Stimulated activated CD8-positive, alpha-beta memory T cell treated with anti-CD3 and anti-CD28 coated beads, Interleukin-7, amount 100 ng/mL, for 4 hours (primary cell): ENCODE results near the gene MATCAP1.
A peak's percentile ranks its signal among the peaks of the same experiment; 100 is the strongest.

Source experiments
- DNase-seq, 2 donors: peaks; one replicate each; pipeline ENCODE4 v3.0.0-alpha.2; 2020; ENCODE audit warnings: low read depth in 2 of 2

MATCAP1 gene

DNA sequence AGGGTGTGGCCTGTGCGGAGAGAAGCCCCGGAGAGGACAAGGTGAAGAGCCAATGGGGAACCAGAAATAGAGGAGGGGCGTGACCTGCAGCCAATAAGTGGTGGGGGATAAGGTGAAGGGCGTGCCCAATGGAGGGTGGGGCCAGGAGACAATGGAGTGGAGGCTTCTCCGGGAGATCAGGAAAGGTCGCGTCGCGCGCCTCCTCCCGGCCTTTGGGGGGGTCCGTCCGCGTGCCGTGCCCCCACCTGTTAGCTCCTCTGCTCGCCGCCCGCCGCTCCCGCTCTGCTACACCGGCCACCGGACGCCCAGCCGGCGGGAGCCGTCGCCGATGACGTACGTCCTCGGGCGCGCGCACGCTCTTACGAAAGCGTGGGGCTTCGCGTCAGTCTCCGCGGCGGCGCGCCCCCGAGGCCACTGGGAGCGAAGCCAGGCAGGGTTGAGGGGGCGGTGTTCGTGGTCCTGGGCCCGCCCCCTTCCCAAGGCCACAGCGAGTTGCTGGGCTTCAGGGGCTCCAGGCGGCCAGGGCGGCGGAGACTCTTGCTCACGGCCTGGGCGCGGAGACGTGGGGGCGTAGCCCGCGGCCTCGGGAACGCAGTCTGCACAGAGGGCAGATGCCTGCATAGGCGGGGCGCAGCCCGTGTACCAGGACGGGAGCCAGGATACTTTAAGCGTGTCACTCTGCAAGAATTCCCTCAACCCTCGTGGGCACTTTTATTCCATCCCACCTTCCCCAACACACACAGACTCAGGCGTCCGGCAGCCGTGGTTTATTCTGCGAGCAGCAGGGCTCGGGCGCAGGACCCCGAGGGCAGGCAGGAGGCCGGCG, at the start of gene MATCAP1:
Gene MATCAP1 (minus strand): TSS at position 337 of the 826 bp plus-strand sequence. CDS start 3,353 bp downstream, outside the sequence.
- peak; percentile 88 to 92 for DNase-seq

DNA sequence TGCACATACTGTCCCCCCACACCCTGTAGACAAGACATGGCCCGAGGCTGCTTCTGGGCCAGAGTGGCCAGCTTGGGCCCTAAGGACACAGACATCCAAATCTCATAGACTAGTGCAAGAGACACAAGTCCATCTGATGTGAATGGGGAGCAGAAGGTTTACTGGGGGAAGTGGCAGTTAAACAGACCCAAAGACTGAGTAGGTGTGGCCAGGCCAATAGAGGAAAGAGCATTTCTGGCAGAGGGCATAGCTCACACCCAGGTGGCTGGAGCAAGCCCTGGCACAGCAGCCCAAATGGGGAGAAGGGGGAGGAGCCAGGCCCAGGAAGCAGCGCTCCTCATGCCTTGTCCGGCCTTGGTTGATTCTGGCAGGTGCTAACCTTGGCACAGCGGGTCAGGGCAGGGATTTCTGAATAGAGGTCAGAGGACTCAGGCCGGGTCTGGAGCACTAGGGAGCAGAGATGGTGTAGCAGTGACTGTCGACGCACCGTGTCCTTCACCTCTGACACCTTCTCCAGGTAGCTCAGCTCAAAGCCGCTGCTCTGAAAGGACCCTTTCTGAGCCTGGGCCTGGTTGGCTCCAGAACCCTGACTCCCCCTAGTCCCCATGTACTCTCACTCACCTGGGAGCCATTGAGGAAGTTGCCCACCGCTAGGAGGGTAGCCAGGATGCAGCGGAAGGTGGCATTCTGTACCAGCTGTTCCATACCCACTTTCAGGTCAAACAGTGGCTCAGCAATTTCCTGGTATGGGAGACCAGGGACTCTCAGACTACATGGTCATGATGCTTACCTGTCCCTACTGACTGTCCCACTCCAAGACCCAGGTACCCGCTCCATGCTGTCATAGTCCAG, 47.3 kb upstream of the MATCAP1 start:
- DNase-seq: no peak

DNA sequence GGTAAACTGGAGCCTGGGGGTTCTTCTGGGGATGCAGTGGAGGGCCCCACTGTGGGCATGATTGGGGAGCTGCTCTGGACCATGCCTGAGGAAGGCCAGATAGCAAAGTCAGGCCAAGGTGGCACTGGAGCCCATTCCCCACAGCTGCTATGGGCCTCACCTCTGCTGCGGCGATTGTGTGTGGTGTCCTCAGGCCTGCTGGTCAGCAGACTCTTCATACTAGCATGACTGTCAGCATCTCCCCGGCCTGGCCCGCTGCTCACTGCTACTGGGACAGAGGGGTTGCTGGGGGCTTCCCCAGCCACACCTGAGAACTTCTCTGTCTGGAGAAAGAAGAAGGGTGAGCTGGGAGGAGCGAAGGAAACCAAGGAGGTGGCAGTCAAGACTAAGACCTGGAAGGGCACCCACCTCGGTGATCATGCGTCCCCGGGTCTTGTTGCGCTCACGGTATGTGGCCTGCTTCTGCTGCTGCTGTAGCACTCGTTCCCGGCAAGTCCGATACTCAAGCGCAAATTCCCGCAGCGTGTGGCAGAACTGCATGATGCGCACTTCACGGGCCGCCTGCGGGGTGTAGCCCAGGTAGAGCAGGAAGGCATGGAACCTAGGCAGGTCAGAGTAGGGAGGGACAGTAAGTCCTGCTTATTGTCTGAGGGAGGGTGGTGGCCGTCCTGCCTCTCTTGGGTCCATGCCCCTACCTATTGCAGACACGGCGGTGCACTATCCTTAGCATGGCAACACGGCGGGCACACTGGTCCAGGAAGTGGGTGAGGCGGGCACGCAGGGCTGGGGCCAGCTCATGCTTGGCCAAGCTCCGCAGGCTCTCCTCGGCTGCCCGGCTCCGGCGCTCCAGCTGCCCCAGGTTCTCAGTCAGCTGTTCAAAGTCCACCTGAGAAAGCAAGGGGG, 46.4 kb upstream of the MATCAP1 start:
- no peak for DNase-seq

DNA sequence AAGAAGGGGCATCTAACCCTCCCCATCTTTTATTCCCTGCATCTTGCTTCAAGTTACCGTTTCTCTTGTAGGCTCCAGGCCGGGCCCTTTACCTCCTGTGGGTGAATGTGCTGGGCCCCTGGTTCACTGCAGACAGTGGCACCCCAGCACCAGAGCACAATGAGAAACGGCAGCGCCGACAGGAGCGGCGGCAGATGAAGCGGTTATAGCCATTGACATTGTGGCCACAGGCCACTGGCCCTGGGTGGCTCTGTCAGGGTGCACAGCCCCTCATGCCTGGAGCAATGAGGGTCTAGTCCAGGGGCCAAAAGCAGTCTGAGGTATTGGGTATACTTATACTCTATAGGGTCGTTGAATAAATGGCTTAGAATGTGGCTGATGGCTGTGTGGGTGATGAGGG, 45.1 kb upstream of the MATCAP1 start:
- DNase-seq: no peak

DNA sequence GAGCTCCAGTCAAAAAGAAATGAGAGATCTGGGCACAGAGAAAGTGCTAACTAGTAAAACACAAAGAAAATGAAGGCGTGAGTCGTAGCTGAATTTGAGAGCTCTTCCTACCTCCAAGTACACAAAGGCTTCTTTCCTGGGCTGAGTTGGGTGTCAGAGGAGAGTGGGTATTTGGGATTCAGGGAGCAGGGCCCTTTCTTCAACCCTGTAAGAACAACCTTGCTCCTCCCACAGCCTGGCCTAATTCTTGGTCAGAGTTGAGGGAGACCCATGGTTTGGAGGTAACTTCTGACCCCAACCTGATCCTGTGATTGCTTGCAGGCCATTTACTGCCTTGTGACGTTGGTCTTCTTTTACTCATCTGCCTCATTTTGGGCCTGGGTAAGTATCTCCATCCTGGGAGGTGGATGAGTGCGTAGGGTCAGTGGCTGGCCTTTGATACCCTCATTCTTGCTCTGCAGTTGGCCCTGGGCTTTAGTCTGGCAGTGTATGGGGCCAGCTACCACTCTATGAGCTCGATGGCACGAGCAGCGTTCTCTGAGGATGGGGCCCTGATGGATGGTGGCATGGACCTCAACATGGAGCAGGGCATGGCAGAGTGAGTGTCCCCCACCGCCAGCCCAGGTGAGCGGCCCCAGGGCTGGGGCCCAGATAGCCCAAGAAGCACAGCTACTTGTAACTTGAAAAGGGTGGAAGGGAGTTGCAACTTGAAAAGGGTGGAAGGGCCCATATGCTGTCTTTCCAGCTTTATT, 44.4 kb upstream of the MATCAP1 start:
- no peak for DNase-seq

DNA sequence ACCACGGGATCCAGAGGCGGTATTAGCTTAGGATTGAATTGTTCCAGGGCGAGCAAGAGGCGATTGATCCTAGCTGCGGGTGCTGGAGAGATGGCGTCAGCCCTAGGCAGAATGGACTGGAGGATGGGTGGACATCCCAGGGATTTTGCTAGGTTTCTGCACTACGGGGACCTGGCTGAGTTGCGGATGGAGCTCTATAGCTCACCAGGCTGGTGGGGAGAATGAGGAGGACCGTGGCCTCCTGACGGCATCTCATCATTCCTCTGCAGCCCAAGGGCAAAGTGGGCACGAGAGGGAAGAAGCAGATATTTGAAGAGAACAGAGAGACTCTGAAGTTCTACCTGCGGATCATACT, 43.8 kb upstream of the MATCAP1 start:
- no peak for DNase-seq

DNA sequence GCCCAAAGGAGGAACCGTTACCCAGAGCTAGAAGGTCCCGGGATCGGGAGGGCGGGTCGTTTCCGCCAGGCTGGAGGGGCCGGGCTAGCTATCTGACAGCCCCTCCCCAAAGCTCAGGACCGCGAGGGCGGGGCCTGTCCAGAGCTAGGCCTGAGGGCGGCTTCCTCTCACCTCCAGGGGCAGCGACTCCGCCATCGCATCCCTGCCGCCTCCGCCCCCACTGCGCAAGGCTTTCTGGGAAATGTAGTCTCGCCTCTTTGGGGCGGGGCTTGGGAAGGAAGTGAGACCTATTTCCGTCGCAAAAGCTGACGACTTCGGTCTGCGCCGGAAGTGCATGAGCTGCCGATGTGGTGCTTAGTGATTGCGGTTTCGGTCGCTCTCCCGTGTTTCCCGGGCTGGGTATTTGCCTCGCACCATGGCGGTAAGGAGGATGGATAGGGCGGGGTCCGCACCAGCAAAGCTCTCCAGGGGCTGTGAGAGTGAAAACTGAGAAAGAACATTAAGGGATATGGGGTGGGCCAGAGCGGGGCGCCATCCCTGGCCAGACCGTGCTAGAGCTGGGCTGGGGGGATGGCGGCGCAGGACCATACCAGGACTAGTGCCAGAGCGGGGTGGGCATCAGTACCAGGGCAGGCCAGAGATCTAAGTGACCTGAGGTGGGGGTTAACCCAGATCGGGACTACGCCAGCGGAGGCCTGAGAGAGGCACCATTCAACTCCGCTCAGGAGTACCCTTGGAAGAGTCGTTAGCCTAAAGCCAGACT, 43.2 kb upstream of the MATCAP1 start, which contains the start of gene TMEM208:
Gene TMEM208 (plus strand): TSS at position 327 of the 763 bp plus-strand sequence. CDS start 89 bp downstream, at position 416.
- DNase-seq: peak; percentile 96

DNA sequence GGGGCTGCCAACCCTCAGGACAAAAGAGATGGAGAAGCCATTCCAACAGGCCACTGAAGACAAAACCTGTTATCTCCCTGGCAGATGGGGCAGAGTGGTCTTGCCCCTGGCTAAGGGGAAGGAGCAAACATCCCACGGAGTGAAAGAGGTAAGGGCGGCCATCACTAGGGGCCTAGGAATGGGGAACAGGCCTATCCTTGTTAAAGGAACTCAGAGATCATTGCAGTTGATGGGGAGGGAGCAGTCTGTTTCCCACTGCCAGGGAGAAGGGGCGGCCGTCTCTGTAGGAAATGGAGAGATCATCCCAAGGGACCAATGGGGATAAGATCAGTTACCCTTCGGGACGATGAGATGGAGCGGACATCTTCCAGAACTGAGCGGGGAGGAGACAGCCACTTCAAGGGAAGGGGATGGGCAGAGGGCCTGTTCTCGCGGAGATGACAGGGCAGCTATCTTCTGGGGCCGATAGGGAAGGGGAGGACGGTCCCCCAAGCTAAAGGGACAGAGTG, 42.6 kb upstream of the MATCAP1 start:
- no peak for DNase-seq

DNA sequence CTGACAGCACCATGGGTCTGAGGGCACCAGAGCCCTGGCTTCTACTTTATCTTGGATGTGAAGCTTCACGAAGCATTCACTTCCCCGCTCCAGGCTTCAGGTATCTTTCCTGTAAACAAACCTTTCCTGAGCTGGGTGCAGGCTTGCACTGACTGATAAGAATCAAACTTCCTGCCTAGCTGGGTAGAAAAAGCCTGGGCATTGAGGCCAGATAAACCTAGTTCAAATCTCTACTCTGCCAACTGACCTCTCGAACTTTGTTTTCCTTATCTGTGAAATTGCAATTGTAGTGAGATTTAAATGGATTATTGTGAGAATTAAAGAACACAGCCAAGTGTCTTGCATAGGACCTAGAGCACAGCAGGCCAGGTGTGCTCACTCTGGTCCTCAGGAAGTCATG, 40.2 kb upstream of the MATCAP1 start:
- DNase-seq: no peak

DNA sequence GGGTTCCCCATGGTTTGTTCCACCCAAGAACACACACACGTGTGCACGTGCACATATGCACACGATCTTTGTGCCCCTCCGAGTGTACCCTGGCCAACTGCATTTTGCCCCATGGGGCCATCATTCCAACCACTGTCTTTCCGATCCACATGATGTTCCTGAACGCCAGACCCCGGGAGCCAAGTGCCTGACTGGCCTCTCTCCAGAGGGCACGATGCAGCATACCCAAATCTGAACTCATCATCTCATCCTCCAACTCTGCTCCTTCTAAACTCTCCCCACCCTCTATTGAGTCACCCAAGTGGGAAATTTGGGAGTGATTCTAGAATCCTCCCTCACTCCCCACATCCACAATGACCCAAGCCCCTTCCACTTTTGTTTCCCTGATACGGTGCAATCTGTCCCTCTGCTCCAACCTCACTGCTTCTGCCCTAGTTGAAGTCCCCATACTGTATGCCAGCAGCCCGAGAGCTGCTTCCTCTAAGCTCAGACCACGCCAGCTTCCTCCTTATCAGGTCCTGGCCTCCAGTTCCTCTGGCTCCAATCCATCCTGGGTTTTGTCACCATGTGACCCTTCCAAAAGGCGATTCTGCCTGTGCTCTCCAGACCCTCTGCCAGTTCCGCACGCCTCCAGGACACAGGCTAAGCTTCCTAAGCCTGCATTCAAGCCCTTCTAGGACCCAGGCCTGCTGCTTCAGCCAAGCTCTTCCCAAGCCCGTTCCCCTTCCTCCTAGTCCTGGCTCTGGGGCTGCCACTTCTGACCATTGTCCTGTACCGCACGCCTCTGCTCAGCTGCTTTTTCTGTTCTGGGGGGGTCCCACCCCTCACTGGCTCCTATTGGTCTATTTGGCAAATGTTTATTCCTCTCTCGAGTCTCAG, 33.1 kb upstream of the MATCAP1 start:
- DNase-seq: no peak

DNA sequence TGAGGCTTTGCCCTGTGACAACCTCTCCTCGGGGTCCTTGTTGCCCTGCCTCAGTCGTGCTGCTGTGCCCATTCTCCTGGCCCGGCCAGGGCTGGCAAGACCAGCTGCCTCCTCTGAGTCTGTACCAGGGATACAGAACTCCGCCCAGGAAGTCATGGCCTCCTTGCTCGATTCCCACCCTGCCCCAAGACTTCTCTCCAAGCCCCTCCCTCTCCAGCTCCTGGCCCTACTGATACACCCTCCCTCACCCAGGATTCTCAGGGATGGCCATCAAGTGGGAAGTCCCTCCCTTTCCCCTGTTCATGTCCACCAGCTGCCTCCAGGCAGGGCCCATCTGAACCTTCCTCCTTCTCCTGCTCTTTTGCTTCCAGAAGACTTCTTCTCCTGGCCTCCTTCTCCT, 31.9 kb upstream of the MATCAP1 start:
- no peak for DNase-seq

DNA sequence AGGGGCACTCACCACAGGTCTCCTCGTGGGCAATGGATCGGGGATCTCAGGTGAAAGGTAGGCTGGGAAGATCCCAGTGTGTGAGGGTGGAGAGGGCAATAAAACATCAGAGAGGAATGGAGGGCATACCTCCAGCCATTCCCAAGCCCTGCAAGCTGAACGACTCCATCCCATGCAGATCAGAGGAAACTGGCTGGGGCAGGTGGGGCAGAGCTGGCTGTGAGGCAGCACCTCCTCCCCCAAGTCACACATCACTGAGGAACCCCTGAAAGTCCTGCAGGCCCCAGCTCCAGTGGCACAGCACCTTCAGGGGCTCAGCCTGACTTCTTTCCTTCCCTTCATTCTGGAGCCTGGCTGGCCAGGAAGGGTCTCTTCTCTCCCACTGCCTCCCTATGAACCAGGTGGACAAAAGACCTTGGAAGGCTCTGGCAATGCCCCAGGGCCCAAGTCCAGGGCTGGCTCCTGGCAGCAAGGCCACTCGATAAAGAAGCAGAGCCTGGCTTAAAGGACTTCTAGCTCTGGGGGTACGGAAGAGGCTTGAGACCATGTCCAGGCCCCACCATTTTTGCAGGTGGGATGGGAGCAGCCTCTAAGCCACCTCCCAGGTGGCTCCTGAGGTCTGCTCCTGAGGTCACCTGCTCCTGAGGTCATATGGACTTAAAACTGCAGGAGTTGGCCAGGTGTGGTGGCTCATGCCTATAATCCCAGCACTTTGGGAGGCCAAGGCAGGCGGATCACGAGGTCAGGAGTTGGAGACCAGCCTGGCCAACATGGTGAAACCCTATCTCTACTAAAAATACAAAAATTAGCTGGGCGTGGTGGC, 29.6 kb upstream of the MATCAP1 start:
- DNase-seq: no peak

DNA sequence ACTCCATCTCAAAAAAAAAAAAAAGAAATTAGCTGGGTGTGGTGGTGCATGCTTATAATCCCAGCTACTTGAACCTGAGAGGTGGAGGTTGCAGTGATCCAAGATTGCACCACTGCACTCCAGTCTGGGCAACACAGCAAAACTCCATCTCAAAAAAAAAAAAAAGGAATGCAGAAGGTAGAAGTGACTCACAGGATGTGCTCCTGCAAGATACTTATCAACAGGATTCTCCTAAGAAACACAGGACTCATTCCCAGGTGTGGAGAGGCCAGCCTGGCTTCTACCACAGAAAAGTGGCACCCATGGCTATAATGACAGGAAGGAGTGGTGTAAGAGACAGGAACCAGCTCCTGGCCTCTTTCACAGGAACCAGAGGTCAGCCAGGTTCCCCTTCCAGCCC, 29.0 kb upstream of the MATCAP1 start:
- DNase-seq: no peak

DNA sequence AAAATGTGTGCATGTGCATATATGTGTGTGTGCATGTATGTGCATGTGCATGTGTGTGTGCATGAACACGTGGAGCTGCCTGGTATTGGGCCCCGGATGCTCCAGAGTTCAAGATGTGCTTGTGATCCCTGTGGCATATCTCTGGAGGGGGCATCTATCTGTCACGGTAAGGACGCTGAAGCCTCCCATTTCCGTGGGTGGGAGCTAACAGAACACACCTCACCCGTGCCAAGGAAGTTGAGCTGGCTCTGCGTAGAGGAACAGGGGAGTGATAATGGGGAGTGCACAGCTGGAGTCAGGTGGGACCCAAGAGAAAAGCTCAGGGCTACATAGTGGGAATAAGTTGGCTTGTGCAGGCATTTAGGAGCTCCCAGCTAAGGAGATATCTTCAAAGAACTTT, 27.9 kb upstream of the MATCAP1 start:
- no peak for DNase-seq

DNA sequence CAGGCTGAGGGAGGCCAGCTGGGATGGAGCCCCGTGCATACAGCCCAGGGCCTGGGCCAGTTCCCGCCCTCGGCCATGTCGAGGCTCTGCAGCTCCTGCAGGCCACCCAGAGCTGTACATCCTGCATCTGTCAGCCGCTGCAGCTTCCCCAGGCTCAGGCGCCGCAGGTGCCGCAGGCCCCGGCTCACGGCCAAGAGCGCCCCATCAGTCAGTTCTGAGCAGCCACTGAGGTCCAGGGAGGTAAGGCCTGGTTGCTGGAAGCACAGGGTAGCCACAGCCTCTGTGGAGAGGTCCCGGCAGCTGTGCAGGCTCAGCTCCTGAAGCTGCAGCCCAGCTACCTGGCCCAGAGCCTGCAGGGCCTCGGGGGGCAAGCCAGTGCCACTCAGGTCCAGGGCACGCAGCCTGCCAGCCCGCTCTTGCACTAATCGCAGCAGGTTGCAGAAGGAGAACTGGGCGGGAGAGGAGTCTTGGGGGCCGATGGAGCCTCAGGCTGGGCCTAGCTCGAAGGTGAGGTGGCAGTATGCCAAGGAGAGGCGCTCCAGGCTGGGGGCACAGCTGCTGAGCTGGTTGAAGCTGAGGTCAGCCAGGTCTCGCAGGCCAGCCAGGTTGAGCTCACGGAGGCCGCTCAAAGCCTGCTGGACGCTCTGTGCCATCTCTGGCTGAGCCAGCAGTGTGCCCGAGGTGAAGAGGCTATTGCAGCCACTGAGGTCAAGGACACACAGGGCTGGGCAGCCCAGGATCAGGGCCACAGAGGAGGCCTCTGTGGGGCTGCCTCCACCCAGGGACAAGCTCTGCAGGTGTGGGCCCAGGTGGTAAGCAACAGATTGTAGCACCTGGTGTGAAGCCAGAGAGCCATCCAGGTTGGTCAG, 26.5 kb upstream of the MATCAP1 start:
- no peak for DNase-seq

DNA sequence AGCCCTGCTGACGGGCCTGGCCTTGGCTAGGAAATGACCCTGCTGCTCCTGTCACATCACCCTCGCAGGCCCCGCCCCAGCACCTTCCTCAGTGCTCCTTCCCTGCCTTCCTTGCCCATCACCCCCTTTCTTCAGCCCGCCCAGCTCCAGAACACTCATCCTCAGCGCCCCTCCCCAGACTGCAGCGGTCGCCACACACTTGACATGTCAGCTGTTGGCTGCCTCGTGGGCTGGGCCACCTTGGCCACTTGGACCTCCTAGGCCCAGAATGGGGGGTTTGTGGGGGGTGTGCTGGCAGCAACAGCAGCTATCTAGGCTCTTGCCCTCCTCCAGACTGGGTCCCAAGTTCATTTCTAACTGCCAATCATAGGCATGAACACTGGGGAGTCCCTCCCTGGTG, 25.8 kb upstream of the MATCAP1 start:
- no peak for DNase-seq
